Stimulated activated CD4-positive, alpha-beta T cell treated with anti-CD3 and anti-CD28 coated beads, Interleukin-2, amount 100 ng/mL, for 4 hours (primary cell): ENCODE data around the gene HEXIM1.
A peak's percentile ranks its signal among the peaks of the same experiment; 100 is the strongest.

ENCODE experiments used
- DNase-seq: peaks from one replicate; pipeline ENCODE4 v3.0.0-alpha.2; 2020; ENCODE audit warnings: low read depth

HEXIM1 gene

GRCh38 chr17:45172232-45172540, 23.9 kb downstream of the HEXIM1 start:
- DNase-seq: no peak

DNA sequence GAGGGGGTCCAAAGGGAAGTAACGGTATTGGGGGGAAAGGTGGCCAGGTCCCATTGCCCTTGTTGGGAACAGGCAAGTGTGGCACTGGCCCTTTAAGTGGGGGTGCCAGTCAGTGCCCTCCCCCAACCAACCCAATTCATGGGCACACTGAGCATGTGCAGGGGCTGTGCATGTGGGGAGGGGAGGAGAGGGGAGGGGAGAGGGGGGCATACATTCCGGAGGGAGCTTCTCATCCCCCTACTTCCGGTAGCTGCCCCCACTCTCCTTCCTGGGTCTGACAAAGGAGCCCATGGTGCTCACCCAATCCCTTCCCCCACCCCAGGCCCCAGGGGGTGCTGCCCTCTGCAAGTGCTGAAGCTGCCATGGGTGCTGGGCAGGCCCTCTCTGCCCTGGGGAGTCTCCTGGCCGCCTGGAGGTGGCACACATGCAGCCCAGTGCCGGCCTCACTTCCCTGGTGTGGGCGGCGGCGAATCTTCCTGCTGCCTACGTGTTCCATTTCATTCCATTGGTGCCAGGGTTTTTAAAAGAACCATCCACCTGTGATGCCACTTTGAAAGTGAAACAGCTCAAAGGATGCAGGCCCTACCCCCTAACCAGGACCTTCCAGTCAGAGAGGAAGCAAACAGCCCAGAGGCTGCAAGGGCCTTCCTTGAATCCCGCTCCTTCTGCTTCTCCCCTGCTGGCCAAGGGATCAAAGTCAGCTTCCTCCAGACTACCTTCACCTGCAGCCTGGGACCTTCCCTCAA, 24.4 kb downstream of the HEXIM1 start:
- DNase-seq: peak; percentile 24

GRCh38 chr17:45175759-45176115, 27.5 kb downstream of the HEXIM1 start:
- DNase-seq: no peak

- DNase-seq: no peak
Observed at GRCh38 chr17:45177563-45177962, 29.3 kb downstream of the HEXIM1 start.

DNA sequence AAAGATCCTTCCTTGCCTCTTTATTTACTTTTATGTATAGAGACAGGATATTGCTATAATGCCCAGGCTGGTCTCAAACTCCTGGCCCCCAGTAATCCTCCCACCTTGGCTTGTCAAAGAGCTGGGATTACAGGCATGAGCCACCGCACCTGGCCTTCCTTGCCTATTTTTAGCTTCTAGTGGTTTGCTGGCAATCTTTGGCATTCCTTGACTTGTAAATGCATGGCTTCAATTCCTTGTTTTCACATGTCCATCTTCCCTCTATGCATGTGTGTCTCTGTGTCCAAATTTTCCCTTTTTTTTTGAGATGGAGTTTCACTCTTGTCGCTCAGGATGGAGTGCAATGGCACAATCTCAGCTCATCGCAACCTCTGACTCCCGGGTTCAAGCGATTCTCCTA, 35.9 kb downstream of the HEXIM1 start:
- no peak for DNase-seq

GRCh38 chr17:45186801-45187354, 38.6 kb downstream of the HEXIM1 start:
- no peak for DNase-seq

- DNase-seq: no peak
Observed at GRCh38 chr17:45189009-45189408, 40.7 kb downstream of the HEXIM1 start.

GRCh38 chr17:45190503-45191255, 42.4 kb downstream of the HEXIM1 start:
- no peak for DNase-seq

DNA sequence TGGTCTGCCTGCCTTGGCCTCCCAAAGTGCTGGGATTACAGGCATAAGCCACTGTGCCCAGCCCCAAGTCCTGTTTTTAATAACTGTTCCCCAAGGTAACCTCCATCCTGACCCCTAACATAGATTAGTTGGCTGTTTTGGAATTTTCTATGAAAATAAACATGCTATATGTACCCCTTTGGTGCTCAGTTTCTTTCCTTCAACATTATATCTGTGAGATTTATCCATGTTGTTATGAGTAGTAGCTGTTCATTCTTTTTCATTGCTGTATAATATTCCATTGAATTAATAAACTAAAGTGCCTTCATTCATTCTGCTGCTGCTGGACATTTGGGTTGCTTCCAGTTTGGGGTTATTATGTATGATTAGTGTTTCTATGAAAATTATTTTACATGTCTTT, 47.1 kb downstream of the HEXIM1 start:
- no peak for DNase-seq

GRCh38 chr17:45197108-45197507, 48.8 kb downstream of the HEXIM1 start:
- no peak for DNase-seq

GRCh38 chr17:45197555-45198334, 49.5 kb downstream of the HEXIM1 start:
- DNase-seq: peak; percentile 78

GRCh38 chr17:45200701-45201100, 52.4 kb downstream of the HEXIM1 start:
- no peak for DNase-seq

GRCh38 chr17:45201457-45201856, 53.2 kb downstream of the HEXIM1 start:
- no peak for DNase-seq
